A549 treated with GW870086 at 1 μM for 4 hours (cell line): Measurements from ENCODE around the gene TEX48. TPM values are rescaled to one million over a fixed set of nuclear protein-coding genes. Genes with fewer than 3 reads are reported as not detected.

Experiments
- total RNA-seq: library from RNA; stranded (reverse); fragments of 200-300 nt; extraction: Qiagen RNA extraction; gene quantifications from 5 replicates; pipeline ENCODE4 v1.2.3, GENCODE V29; 2022; ENCODE audit warnings: low read depth

Gene TEX48
- total RNA-seq: not detected in 5 replicates

GRCh38 chr9:114681594-114682332 is at the start of gene TEX48:
Gene TEX48, minus strand, starts transcription at chr9:114682192. Its CDS starts 10,469 bp downstream, at chr9:114671723.

GRCh38 chr9:114657705-114658104 is 24.3 kb downstream of the TEX48 start, which contains the start of gene TEX53:
Gene TEX53, minus strand, starts transcription at chr9:114657805. Its CDS starts 31 bp downstream, at chr9:114657774.

Other genes starting within 250 kb of the TEX48 start
- gene WHRN, start 176.7 kb downstream of the TEX48 start, total RNA-seq: 4.4 to 7.5 TPM (median 6.8 TPM) in 5 replicates
- gene ATP6V1G1, start 94.4 kb downstream of the TEX48 start, total RNA-seq: 113 to 150 TPM (median 121 TPM) in 5 replicates
- gene TMEM268, start 70.9 kb downstream of the TEX48 start, total RNA-seq: 10.3 to 13.6 TPM (median 10.9 TPM) in 5 replicates
- not detected in 5 replicates for gene TEX53, start 24.4 kb downstream of the TEX48 start, total RNA-seq
- 0.13 to 0.17 TPM (median 0.15 TPM) in 5 replicates for gene TNFSF15, start 123.8 kb upstream of the TEX48 start, total RNA-seq
- not detected in 5 replicates for gene TNFSF8, start 248.4 kb upstream of the TEX48 start, total RNA-seq